Fibroblast of villous mesenchyme (primary cell): ENCODE measurements around the gene NAA35. TPM values are rescaled to one million over a fixed set of nuclear protein-coding genes. Genes with fewer than 3 reads are reported as not detected.
A peak's percentile ranks its signal among the peaks of the same experiment; 100 is the strongest.

ENCODE experiments used
- DNase-seq: peaks from one replicate; pipeline ENCODE4 v3.0.0-alpha.2; 2010; ENCODE audit warnings: low read depth
- H3K4me3 ChIP-seq: 2 replicates; pipeline ENCODE4 v1.5.1; 2011; ENCODE audit warnings: low read depth, mild to moderate bottlenecking, low read length
- total RNA-seq: library from RNA; depleted of rRNA; stranded (reverse); fragments of >200 nt; gene quantifications from 2 replicates; pipeline ENCODE4 v1.2.3, GENCODE V29; 2012
- TF ChIP-seq, protein P1 (sequence below): IDR thresholded peaks from 2 replicates; pipeline ENCODE4 v1.5.1; 2012; ENCODE audit warnings: low read depth, mild to moderate bottlenecking, low read length; ENCODE audit not compliant: insufficient read depth

NAA35 gene
- total RNA-seq, 1 donor = 28.5 TPM

GRCh38 chr9:86020731-86021130, 79.8 kb downstream of the NAA35 start:
- H3K4me3 ChIP-seq = no peak overlapping the region
- DNase-seq = no peak
- TF ChIP-seq, protein P1, sequence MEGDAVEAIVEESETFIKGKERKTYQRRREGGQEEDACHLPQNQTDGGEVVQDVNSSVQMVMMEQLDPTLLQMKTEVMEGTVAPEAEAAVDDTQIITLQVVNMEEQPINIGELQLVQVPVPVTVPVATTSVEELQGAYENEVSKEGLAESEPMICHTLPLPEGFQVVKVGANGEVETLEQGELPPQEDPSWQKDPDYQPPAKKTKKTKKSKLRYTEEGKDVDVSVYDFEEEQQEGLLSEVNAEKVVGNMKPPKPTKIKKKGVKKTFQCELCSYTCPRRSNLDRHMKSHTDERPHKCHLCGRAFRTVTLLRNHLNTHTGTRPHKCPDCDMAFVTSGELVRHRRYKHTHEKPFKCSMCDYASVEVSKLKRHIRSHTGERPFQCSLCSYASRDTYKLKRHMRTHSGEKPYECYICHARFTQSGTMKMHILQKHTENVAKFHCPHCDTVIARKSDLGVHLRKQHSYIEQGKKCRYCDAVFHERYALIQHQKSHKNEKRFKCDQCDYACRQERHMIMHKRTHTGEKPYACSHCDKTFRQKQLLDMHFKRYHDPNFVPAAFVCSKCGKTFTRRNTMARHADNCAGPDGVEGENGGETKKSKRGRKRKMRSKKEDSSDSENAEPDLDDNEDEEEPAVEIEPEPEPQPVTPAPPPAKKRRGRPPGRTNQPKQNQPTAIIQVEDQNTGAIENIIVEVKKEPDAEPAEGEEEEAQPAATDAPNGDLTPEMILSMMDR = no peak

DNA sequence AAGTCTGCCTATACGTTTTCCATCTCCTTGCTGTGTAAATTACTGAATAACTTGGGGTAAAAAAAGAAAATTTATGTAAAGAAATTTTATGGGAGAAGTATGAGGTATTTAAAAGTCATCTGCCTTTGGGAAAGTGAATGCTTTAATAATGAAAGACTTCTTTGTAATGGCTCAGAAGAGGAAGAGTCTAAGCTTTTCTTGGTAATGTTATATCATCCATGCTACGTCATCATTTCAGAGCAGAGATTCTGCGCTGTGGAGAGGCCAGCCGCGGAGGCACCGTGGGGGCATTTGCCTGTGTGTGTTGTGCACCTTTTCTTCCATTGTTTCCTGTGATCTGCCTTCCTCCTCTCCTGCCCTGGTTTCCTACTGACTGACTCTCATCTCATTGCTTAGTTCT, 80.2 kb downstream of the NAA35 start:
- TF ChIP-seq, protein P1 = no peak
- DNase-seq = no peak
- no peak overlapping the region for H3K4me3 ChIP-seq

DNA sequence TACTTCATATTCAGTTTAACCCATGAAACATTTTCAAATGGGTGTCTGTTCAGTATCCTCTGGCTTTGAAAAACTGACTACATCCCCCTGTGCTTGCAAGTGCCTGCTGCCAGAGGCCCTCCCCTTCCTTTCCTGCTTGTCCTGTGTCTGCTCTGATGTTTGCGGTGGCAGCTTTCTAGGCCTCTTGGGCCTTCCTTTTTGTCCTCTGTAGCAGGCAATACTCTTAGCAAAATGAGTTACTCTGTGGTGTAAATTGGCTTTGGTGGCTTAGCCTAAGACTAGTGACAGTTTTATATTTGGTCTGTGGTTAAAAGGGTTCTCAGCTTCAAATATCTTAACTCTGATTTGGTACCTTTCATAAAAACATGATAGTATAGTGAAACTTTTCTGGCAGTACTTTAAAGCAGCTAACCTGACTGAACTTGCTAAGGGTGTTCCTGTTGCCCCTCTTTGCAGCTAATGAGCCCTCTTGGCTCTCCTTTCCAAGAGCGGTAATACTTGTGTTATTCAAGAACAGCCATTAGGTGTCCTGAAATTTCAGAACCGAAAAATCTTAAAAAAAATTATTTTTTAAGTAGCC, 81.8 kb downstream of the NAA35 start:
- H3K4me3 ChIP-seq = no peak overlapping the region
- TF ChIP-seq, protein P1 = no peak
- no peak for DNase-seq

DNA sequence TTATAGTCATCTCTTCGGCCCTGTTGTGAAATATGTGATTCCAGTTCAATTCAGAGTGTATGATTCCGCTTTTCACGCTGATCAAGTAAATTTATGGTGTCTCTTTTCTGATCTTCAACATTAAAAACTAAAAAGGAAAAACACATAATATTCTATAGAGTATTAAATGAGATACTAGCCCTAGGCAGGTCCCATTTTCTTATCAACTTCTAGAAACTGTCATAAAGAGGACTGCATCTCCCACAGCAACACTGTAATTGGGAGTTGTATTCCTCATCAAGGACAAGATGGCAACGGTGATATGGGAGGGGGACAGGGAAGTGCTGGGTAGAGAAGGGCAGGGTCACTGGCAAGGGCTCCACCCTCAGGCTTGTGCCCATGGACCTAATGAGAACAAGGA, 86.8 kb downstream of the NAA35 start:
- TF ChIP-seq, protein P1 = no peak
- no peak overlapping the region for H3K4me3 ChIP-seq
- no peak for DNase-seq

- DNase-seq = peak; percentile 60
- TF ChIP-seq, protein P1 = peak; percentile 70
- H3K4me3 ChIP-seq = no peak overlapping the region
Measured at GRCh38 chr9:86034863-86035734, 94.2 kb downstream of the NAA35 start.

DNA sequence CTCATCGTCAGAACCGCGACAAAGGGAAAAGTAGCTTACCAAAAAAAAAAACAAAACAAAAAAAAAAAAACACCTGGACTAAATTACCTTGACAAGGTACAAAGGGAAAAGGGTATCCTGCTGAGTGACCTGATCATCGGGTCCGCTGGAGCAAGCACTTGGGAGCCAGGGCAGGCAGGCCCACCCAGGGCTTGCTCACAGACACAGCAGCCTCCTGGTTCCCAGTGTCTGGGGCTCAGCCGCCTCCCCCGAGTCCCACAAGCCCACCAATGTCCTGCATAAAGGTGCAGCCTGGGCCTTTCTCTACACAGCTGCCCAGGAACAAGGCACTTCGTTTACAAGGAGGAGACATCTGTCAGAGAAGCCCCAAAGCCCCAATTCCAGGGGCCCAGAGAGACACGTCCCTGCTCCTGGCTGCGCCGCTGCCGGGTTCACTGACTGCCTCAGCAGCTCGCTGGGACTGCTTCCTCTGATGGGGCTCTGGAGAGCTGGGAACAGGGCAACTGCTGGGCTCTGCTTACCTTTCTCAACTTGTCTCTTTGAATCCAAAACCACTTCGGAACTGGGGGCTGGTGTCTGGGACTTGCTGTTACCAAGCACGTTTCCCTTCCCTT, 95.0 kb downstream of the NAA35 start:
- DNase-seq = no peak
- TF ChIP-seq, protein P1 = no peak
- H3K4me3 ChIP-seq = no peak overlapping the region
